GM23338 (cell line): ENCODE data around the gene HNRNPAB. TPM values are rescaled to one million over a fixed set of nuclear protein-coding genes. Genes with fewer than 3 reads are reported as not detected.
"Not testable (repeated sequence)": the region's sequence is repeated elsewhere in the genome, so short reads cannot be mapped to it uniquely, and the experiment has no call there.

ENCODE experiments used
- ATAC-seq: fragments of 200-7000 bp; cut with Tn5 transposase; 3 replicates; pipeline ENCODE4 v1.9.1; 2020
- DNase-seq: peaks from one replicate; pipeline ENCODE4 v3.0.0-alpha.2; 2015; ENCODE audit warnings: low spot score
- H2AFZ ChIP-seq: fragments of 200-600 bp; sonication (generic); 2 replicates; pipeline ENCODE4 v1.8.0; 2016; ENCODE audit warnings: antibody characterized with exemption, mild to moderate bottlenecking, moderate library complexity
- H3F3A ChIP-seq: fragments of 200-600 bp; sonication (generic); replicated peaks from 2 replicates; pipeline ENCODE4 v1.8.0; 2017; ENCODE audit warnings: antibody characterized with exemption, mixed run types, low read depth
- H3K27ac ChIP-seq: fragments of 200-600 bp; sonication (generic); 2 replicates; pipeline ENCODE4 v1.6.1; 2016; ENCODE audit warnings: low read depth
- H3K27me3 ChIP-seq: fragments of 200-600 bp; sonication (generic); 2 replicates; pipeline ENCODE4 v1.8.0; 2016; ENCODE audit warnings: mild to moderate bottlenecking, mixed run types, moderate library complexity; ENCODE audit not compliant: insufficient read depth
- H3K36me3 ChIP-seq: fragments of 200-600 bp; sonication (generic); 2 replicates; pipeline ENCODE4 v1.8.0; 2016; ENCODE audit warnings: mild to moderate bottlenecking; ENCODE audit not compliant: insufficient read depth
- H3K4me1 ChIP-seq: fragments of 200-600 bp; sonication (generic); 2 replicates; pipeline ENCODE4 v1.8.0; 2016; ENCODE audit warnings: mild to moderate bottlenecking, moderate library complexity; ENCODE audit not compliant: insufficient read depth
- H3K4me2 ChIP-seq: fragments of 200-600 bp; sonication (generic); 2 replicates; pipeline ENCODE4 v1.7.1; 2017; ENCODE audit warnings: mixed run types
- H3K4me3 ChIP-seq: fragments of 200-600 bp; sonication (generic); 2 replicates; pipeline ENCODE4 v1.6.1; 2016; ENCODE audit warnings: mixed run types
- H3K79me2 ChIP-seq: fragments of 200-600 bp; sonication (generic); replicated peaks from 2 replicates; pipeline ENCODE4 v1.8.0; 2017; ENCODE audit warnings: mild to moderate bottlenecking; ENCODE audit not compliant: insufficient read depth
- H3K9me2 ChIP-seq: fragments of 200-600 bp; sonication (generic); 2 replicates; pipeline ENCODE4 v1.8.0; 2017; ENCODE audit not compliant: insufficient read depth
- H4K20me1 ChIP-seq: fragments of 200-600 bp; sonication (generic); replicated peaks from 2 replicates; pipeline ENCODE4 v1.8.0; 2017; ENCODE audit warnings: mild to moderate bottlenecking; ENCODE audit not compliant: insufficient read depth
- H3K27ac Mint-ChIP-seq: 2 replicates; pipeline ENCODE4 v1.8.0; 2020; ENCODE audit warnings: inconsistent platforms, mild to moderate bottlenecking, moderate library complexity, mixed read lengths
- H3K27me3 Mint-ChIP-seq: 3 replicates; pipeline ENCODE4 v1.8.0; 2022; ENCODE audit warnings: low read depth, mild to moderate bottlenecking, moderate library complexity, mixed read lengths, inconsistent platforms; ENCODE audit not compliant: insufficient read depth, poor library complexity
- H3K36me3 Mint-ChIP-seq: 3 replicates; pipeline ENCODE4 v1.8.0; 2021; ENCODE audit warnings: low read depth, mild to moderate bottlenecking, inconsistent platforms, moderate library complexity, mixed read lengths
- H3K4me1 Mint-ChIP-seq: 3 replicates; pipeline ENCODE4 v1.8.0; 2020; ENCODE audit warnings: mild to moderate bottlenecking, inconsistent platforms, mixed read lengths
- H3K4me3 Mint-ChIP-seq: 3 replicates; pipeline ENCODE4 v1.8.0; 2021; ENCODE audit warnings: moderate library complexity, mild to moderate bottlenecking, inconsistent platforms, mixed read lengths
- H3K9me3 Mint-ChIP-seq: 3 replicates; pipeline ENCODE4 v1.8.0; 2020; ENCODE audit warnings: moderate library complexity, mild to moderate bottlenecking, inconsistent platforms, mixed read lengths
- EZH2 ChIP-seq: fragments of 200-600 bp; sonication (generic); IDR thresholded peaks from one replicate; pipeline ENCODE4 v1.8.0; 2017; ENCODE audit warnings: antibody characterized with exemption, mild to moderate bottlenecking, low read depth; ENCODE audit not compliant: unreplicated experiment
- JUNB ChIP-seq: IDR thresholded peaks from one replicate; pipeline ENCODE4 v1.6.1; 2016; ENCODE audit warnings: antibody characterized with exemption; ENCODE audit not compliant: unreplicated experiment
- NANOG ChIP-seq: IDR thresholded peaks from 2 replicates; pipeline ENCODE4 v1.6.1; 2016; ENCODE audit warnings: antibody characterized with exemption, borderline replicate concordance
- POLR2AphosphoS5 ChIP-seq: IDR thresholded peaks from 2 replicates; pipeline ENCODE4 v1.6.1; 2016; ENCODE audit warnings: antibody characterized with exemption, low read depth
- STAT1 ChIP-seq: IDR thresholded peaks from one replicate; pipeline ENCODE4 v1.6.1; 2016; ENCODE audit warnings: antibody characterized with exemption; ENCODE audit not compliant: unreplicated experiment
- ZNF114 ChIP-seq: fragments of 250-450 bp; sonication (Bioruptor Pico); IDR thresholded peaks from 2 replicates; pipeline ENCODE4 v1.5.0; 2020; ENCODE audit warnings: mild to moderate bottlenecking, moderate library complexity
- ZNF331 ChIP-seq: fragments of 250-450 bp; sonication (Bioruptor Pico); IDR thresholded peaks from 2 replicates; pipeline ENCODE4 v1.5.0; 2020; ENCODE audit warnings: low read depth, mild to moderate bottlenecking, moderate library complexity
- polyA plus RNA-seq: library from polyadenylated mRNA; unstranded; fragments of >200 nt; fragmentation: Nextera tagmentation; extraction: Ambion mirVana; gene quantifications from 2 replicates; pipeline ENCODE4 v1.2.1, GENCODE V29; 2016
- total RNA-seq: library from RNA; depleted of rRNA; stranded (reverse); fragments of >200 nt; shearing (Covaris generic); gene quantifications from 2 replicates; pipeline ENCODE4 v1.2.3, GENCODE V29; 2014
- TF ChIP-seq, protein P1 (sequence below): IDR thresholded peaks from 2 replicates; pipeline ENCODE4 v1.6.1; 2016; ENCODE audit warnings: antibody characterized with exemption
- TF ChIP-seq, protein P2 (sequence below): IDR thresholded peaks from one replicate; pipeline ENCODE4 v1.6.1; 2018; ENCODE audit warnings: antibody characterized with exemption; ENCODE audit not compliant: unreplicated experiment

The HNRNPAB gene
- total and polyA plus RNA-seq, 2 experiments from 2014 or later = 304 to 579 TPM

GRCh38 chr5:178238313-178238635 is 33.9 kb downstream of the HNRNPAB start (continued):
- TF ChIP-seq, protein P1, sequence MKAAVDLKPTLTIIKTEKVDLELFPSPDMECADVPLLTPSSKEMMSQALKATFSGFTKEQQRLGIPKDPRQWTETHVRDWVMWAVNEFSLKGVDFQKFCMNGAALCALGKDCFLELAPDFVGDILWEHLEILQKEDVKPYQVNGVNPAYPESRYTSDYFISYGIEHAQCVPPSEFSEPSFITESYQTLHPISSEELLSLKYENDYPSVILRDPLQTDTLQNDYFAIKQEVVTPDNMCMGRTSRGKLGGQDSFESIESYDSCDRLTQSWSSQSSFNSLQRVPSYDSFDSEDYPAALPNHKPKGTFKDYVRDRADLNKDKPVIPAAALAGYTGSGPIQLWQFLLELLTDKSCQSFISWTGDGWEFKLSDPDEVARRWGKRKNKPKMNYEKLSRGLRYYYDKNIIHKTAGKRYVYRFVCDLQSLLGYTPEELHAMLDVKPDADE = no peak
- TF ChIP-seq NANOG (no peak), STAT1 (no peak), EZH2 (no peak)
- TF ChIP-seq, protein P2, sequence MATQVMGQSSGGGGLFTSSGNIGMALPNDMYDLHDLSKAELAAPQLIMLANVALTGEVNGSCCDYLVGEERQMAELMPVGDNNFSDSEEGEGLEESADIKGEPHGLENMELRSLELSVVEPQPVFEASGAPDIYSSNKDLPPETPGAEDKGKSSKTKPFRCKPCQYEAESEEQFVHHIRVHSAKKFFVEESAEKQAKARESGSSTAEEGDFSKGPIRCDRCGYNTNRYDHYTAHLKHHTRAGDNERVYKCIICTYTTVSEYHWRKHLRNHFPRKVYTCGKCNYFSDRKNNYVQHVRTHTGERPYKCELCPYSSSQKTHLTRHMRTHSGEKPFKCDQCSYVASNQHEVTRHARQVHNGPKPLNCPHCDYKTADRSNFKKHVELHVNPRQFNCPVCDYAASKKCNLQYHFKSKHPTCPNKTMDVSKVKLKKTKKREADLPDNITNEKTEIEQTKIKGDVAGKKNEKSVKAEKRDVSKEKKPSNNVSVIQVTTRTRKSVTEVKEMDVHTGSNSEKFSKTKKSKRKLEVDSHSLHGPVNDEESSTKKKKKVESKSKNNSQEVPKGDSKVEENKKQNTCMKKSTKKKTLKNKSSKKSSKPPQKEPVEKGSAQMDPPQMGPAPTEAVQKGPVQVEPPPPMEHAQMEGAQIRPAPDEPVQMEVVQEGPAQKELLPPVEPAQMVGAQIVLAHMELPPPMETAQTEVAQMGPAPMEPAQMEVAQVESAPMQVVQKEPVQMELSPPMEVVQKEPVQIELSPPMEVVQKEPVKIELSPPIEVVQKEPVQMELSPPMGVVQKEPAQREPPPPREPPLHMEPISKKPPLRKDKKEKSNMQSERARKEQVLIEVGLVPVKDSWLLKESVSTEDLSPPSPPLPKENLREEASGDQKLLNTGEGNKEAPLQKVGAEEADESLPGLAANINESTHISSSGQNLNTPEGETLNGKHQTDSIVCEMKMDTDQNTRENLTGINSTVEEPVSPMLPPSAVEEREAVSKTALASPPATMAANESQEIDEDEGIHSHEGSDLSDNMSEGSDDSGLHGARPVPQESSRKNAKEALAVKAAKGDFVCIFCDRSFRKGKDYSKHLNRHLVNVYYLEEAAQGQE = no peak

DNA sequence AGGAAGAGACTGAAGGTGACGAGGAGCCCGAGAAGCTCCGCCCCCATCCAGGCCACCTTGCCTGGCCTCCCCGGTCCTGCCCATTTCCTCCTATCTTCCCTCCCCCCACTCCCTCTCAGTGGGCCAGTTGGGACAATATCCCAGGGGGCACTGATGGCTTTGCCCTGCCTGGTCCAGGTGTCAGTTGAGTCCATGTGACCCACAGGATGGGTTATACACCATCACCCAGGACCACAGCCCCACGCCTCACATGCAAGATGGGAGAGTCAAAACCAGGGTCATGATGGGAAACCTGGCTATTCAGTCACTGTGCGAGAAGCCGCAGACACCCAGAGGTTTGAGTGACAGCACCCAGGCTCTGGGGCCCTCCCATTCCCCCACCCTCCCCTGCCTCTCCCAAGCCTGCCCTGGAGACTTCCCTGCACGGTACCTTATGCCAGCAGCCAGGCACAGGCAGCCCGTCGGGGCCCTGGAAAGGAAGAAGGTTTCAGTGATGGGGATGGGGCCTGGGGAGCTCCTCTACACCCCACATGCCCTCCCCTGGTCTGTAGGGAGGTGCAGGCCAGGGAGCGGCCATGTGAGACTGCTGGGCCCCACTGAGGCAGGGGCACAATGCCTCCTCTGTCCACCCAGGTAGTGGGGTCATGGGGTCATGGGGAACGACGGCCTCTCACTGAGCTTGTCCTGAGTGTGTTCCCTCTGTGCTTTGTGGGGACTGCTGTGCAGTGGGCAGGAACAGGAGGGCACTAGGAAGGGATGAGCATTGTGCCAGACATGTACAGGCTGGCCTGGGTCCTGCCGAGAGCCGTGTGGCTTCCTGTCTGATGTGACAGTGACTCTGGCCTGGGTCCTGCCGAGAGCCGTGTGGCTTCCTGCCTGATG is 34.6 kb downstream of the HNRNPAB start:
- ATAC-seq = peak; percentile 23
- Histone ChIP-seq H4K20me1 (no peaks in the 10 kb centered on the region), H3K4me2 (no peak overlapping the region), H3K27me3 (no peaks in the 10 kb centered on the region), H3F3A (no peaks in the 10 kb centered on the region), H3K36me3 (no peaks in the 10 kb centered on the region), H3K4me1 (no peaks in the 10 kb centered on the region; the same call in 1 of the 2 replicates), H3K4me3 (no peak overlapping the region), H3K27ac (no peak overlapping the region), H3K79me2 (no peaks in the 10 kb centered on the region), H3K9me2 (no peaks in the 10 kb centered on the region), H2AFZ (no peak overlapping the region)
- no peak for TF ChIP-seq POLR2AphosphoS5
- no peak for TF ChIP-seq JUNB
- no peak for TF ChIP-seq ZNF114 (CRISPR knock-in tag)
- TF ChIP-seq ZNF331 (CRISPR knock-in tag) = no peak
- Mint-ChIP-seq H3K9me3 (no peaks in the 10 kb centered on the region; the same call in 2 of the 3 replicates), H3K27ac (no peak overlapping the region), H3K27me3 (peaks cover 24% of the 10 kb centered on the region), H3K4me1 (peaks cover 10% of the 10 kb centered on the region), H3K4me3 (no peak overlapping the region), H3K36me3 (no peaks in the 10 kb centered on the region)
- peak; percentile 35 for DNase-seq

GRCh38 chr5:178239626-178240301 is 35.4 kb downstream of the HNRNPAB start:
- H3K4me3 ChIP-seq, H3K27ac Mint-ChIP-seq, H3K27me3 ChIP-seq, H4K20me1 ChIP-seq, H2AFZ ChIP-seq, H3K27ac ChIP-seq, H3K4me2 ChIP-seq, H3K79me2 ChIP-seq, H3K9me2 ChIP-seq, DNase-seq, H3K4me3 Mint-ChIP-seq, H3K4me1 Mint-ChIP-seq, H3F3A ChIP-seq, H3K36me3 Mint-ChIP-seq, H3K4me1 ChIP-seq, H3K36me3 ChIP-seq, ATAC-seq, H3K9me3 Mint-ChIP-seq: not testable (repeated sequence)
- H3K27me3 Mint-ChIP-seq = peaks cover 25% of the 10 kb centered on the region
